DOHH2 (cell line): Measurements from ENCODE around the gene HEXA.

ENCODE experiments used
- H3F3A ChIP-seq: fragments of 200-600 bp; sonication (generic), shearing (Covaris generic); 2 replicates; pipeline ENCODE4 v1.6.0; 2016; ENCODE audit warnings: antibody characterized with exemption, mild to moderate bottlenecking; ENCODE audit not compliant: control insufficient read depth, insufficient read depth
- H3K27ac ChIP-seq: fragments of 200-600 bp; sonication (generic); 2 replicates; pipeline ENCODE4 v1.5.1; 2014; ENCODE audit warnings: low read depth, mild to moderate bottlenecking, low read length, moderate library complexity
- H3K27me3 ChIP-seq: fragments of 200-600 bp; sonication (generic); 2 replicates; pipeline ENCODE4 v1.6.1; 2014; ENCODE audit warnings: mild to moderate bottlenecking, low read length, mixed read lengths; ENCODE audit not compliant: control insufficient read depth
- H3K36me3 ChIP-seq: fragments of 200-600 bp; sonication (generic); 2 replicates; pipeline ENCODE4 v1.6.1; 2014; ENCODE audit warnings: mild to moderate bottlenecking, low read length, moderate library complexity, mixed read lengths; ENCODE audit not compliant: control insufficient read depth
- H3K4me1 ChIP-seq: fragments of 200-600 bp; sonication (generic); 2 replicates; pipeline ENCODE4 v1.6.1; 2014; ENCODE audit warnings: mild to moderate bottlenecking, low read length, mixed read lengths; ENCODE audit not compliant: control insufficient read depth
- H3K4me2 ChIP-seq: fragments of 200-600 bp; sonication (generic); 2 replicates; pipeline ENCODE4 v1.6.0; 2014; ENCODE audit warnings: mild to moderate bottlenecking, low read length, moderate library complexity
- H3K4me3 ChIP-seq: fragments of 200-600 bp; sonication (generic); 2 replicates; pipeline ENCODE4 v1.5.1; 2014; ENCODE audit warnings: mild to moderate bottlenecking, low read length, mixed read lengths
- H3K79me2 ChIP-seq: fragments of 200-600 bp; sonication (generic); 2 replicates; pipeline ENCODE4 v1.6.1; 2014; ENCODE audit warnings: mild to moderate bottlenecking, low read length, mixed read lengths; ENCODE audit not compliant: control insufficient read depth
- H3K9me2 ChIP-seq: fragments of 200-600 bp; sonication (generic); replicated peaks from 2 replicates; pipeline ENCODE4 v1.6.1; 2014; ENCODE audit warnings: mild to moderate bottlenecking, low read length, mixed read lengths; ENCODE audit not compliant: control insufficient read depth
- H3K9me3 ChIP-seq: fragments of 200-600 bp; sonication (generic); 2 replicates; pipeline ENCODE4 v1.6.1; 2014; ENCODE audit warnings: antibody characterized with exemption, low read length, mixed read lengths; ENCODE audit not compliant: control insufficient read depth, insufficient read depth
- H4K20me1 ChIP-seq: fragments of 200-600 bp; sonication (generic); 2 replicates; pipeline ENCODE4 v1.6.0; 2014; ENCODE audit warnings: low read depth, mild to moderate bottlenecking, antibody characterized with exemption, low read length, moderate library complexity; ENCODE audit not compliant: control insufficient read depth, insufficient read depth
- EZH2phosphoT487 ChIP-seq: fragments of 200-600 bp; sonication (generic); IDR thresholded peaks from 2 replicates; pipeline ENCODE4 v1.6.1; 2017; ENCODE audit warnings: borderline replicate concordance, mild to moderate bottlenecking, antibody characterized with exemption, low read length, moderate library complexity, mixed read lengths
- TF ChIP-seq, protein P1 (sequence below): fragments of 200-600 bp; sonication (generic); IDR thresholded peaks from one replicate; pipeline ENCODE4 v1.5.1; 2014; ENCODE audit warnings: antibody characterized with exemption, mild to moderate bottlenecking, low read depth, low read length; ENCODE audit not compliant: poor library complexity, severe bottlenecking

Gene HEXA

DNA sequence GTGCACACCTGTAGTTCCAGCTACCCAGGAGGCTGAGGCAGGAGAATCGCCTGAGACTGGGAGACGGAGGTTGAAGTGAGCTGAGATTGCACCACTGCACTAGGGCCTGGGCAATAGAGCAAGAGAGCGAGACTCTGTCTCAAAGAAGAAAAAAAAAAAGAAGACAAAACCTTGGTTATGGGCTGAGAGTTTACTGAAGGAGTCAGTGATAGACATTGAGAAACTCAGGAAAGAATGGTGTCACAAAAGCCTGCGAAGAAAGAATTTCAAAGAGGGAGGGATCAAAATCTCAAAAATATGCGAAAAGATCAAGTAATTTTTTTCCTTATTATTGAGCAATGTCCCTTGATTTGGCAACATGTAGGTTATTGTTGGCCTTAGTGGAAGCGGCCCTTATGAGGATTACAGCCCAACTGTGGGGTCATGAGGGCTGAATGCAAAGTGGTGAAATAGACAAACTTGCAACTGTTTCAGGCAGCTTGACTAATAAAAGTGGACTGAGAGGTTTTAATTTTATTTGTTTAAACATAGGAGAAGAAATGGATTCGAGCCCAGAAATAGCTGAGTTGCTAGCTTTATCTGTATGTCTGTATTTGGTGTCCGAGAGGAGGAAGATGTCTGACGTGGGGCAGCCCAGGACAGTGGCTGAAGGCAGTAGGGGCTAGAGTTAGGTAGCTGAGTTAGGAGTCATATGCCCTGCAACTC is 37.0 kb downstream of the HEXA start:
- Histone ChIP-seq H4K20me1 (no peaks in the 10 kb centered on the region), H3K9me3 (no peaks in the 10 kb centered on the region), H3K27me3 (no peaks in the 10 kb centered on the region), H3K27ac (no peak overlapping the region), H3K9me2 (no peaks in the 10 kb centered on the region), H3K4me3 (no peak overlapping the region), H3K79me2 (no peaks in the 10 kb centered on the region), H3F3A (no peaks in the 10 kb centered on the region), H3K4me2 (no peak overlapping the region), H3K4me1 (no peaks in the 10 kb centered on the region), H3K36me3 (no peaks in the 10 kb centered on the region)
- TF ChIP-seq, protein P1, sequence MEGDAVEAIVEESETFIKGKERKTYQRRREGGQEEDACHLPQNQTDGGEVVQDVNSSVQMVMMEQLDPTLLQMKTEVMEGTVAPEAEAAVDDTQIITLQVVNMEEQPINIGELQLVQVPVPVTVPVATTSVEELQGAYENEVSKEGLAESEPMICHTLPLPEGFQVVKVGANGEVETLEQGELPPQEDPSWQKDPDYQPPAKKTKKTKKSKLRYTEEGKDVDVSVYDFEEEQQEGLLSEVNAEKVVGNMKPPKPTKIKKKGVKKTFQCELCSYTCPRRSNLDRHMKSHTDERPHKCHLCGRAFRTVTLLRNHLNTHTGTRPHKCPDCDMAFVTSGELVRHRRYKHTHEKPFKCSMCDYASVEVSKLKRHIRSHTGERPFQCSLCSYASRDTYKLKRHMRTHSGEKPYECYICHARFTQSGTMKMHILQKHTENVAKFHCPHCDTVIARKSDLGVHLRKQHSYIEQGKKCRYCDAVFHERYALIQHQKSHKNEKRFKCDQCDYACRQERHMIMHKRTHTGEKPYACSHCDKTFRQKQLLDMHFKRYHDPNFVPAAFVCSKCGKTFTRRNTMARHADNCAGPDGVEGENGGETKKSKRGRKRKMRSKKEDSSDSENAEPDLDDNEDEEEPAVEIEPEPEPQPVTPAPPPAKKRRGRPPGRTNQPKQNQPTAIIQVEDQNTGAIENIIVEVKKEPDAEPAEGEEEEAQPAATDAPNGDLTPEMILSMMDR = no peak
- TF ChIP-seq EZH2phosphoT487 = no peak

DNA sequence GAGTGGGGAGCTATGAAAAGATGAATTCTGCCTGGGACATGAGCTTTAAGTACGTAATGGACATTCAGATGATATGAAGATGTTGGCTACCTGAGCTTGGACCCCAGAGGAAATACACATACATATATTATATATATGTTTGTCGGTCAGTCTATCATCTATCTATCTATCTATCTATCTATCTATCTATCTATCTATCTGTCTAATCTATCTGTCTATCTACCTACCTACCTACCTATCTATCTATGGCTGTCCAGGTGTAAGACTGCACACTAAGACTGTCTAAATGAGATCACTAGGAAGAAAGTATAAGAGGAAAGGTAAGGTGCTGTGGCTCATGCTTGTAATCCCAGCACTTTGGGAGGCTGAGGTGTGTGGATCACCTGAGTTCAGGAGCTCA is 37.7 kb downstream of the HEXA start:
- no peak for TF ChIP-seq EZH2phosphoT487
- TF ChIP-seq, protein P1 = no peak
- H4K20me1 ChIP-seq = no peaks in the 10 kb centered on the region
- H3K9me3 ChIP-seq = no peaks in the 10 kb centered on the region
- H3K27me3 ChIP-seq = no peaks in the 10 kb centered on the region
- no peaks in the 10 kb centered on the region for H3K9me2 ChIP-seq
- no peaks in the 10 kb centered on the region for H3K36me3 ChIP-seq
- H3K79me2 ChIP-seq = no peaks in the 10 kb centered on the region
- no peak overlapping the region for H3K4me3 ChIP-seq
- H3K4me1 ChIP-seq = no peaks in the 10 kb centered on the region
- H3F3A ChIP-seq = no peaks in the 10 kb centered on the region
- H3K4me2 ChIP-seq = no peak overlapping the region
- H3K27ac ChIP-seq = no peak overlapping the region

DNA sequence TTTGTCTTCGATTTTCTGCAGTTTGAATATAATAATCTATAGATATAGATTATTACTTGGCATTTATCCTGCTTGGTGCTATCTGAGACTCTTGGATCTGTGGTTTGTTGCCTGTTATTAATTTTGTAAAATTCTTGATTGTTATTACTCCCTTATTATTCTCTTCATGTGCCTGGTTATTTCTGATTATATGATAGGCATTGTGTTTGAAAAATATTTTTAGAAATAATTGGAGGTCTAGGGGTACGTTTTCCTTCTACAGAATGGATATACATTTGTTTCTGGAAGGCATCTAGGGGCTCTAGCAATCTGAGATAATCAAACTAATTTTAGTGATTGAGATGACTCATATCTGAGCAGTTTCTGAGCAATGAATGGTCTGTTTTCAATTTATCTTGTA is 41.0 kb downstream of the HEXA start:
- Histone ChIP-seq H3K9me3 (no peaks in the 10 kb centered on the region), H3K4me1 (no peaks in the 10 kb centered on the region), H3F3A (no peaks in the 10 kb centered on the region), H4K20me1 (no peaks in the 10 kb centered on the region), H3K4me3 (no peak overlapping the region), H3K27me3 (no peaks in the 10 kb centered on the region), H3K27ac (no peak overlapping the region), H3K79me2 (no peaks in the 10 kb centered on the region), H3K36me3 (no peaks in the 10 kb centered on the region), H3K9me2 (no peaks in the 10 kb centered on the region), H3K4me2 (no peak overlapping the region)
- TF ChIP-seq, protein P1 = no peak
- no peak for TF ChIP-seq EZH2phosphoT487
